GM12878 (cell line): Measurements from ENCODE around the gene AIDA. TPM values are rescaled to one million over a fixed set of nuclear protein-coding genes. Genes with fewer than 3 reads are reported as not detected.
A peak's percentile ranks its signal among the peaks of the same experiment; 100 is the strongest.

Experiments
- ATAC-seq: fragments of 200-7000 bp; cut with Tn5 transposase; 3 replicates; pipeline ENCODE4 v1.9.1; 2020; ENCODE audit warnings: mild to moderate bottlenecking, moderate library complexity
- BruUV-seq: library from RNA; stranded (reverse); fragments of 400-500 nt; replicated peaks from 2 replicates; lab custom pipeline; 2021; lab: Mats Ljungman, UMichigan
- CTCF ChIA-PET: fragments of 300-600 bp; sonication (Branson Sonifier 250); formaldehyde crosslinking; extraction: SDS; loops from one replicate; lab custom pipeline; 2021; ENCODE audit warnings: inconsistent platforms; lab: Yijun Ruan, JAX
- POLR2A ChIA-PET: fragments of 350-600 bp; formaldehyde crosslinking; extraction: SDS; loops from one replicate; lab custom pipeline; 2021; ENCODE audit warnings: inconsistent platforms; lab: Charles Lee
- RAD21 ChIA-PET: fragments of 300-600 bp; sonication (Branson Sonifier 250); formaldehyde crosslinking; loops from one replicate; lab custom pipeline; 2023; ENCODE audit warnings: antibody characterized with exemption; ENCODE audit not compliant: unreplicated experiment; lab: Charles Lee
- SMC1A ChIA-PET: fragments of 300-600 bp; sonication (Branson Sonifier 250); formaldehyde crosslinking; loops from one replicate; lab custom pipeline; 2023; ENCODE audit not compliant: unreplicated experiment, uncharacterized antibody; lab: Charles Lee
- DNase-seq: peaks from one replicate; pipeline ENCODE4 v3.0.0-alpha.2; 2011; ENCODE audit warnings: low read depth, low spot score
- FAIRE-seq: peaks from 3 replicates; lab custom pipeline; 2011; peaks lifted over from hg19 to GRCh38; lab: Jason Lieb, UNC
- H2AFZ ChIP-seq: 2 replicates; pipeline ENCODE4 v1.6.0; 2011; ENCODE audit warnings: low read depth, low read length, control low read depth; ENCODE audit not compliant: control insufficient read depth
- H3K27ac ChIP-seq: 2 replicates; pipeline ENCODE4 v1.5.1; 2011; ENCODE audit warnings: control low read depth; ENCODE audit not compliant: control insufficient read depth, insufficient read depth
- H3K27me3 ChIP-seq, 2 experiments: replicated peaks in 1 of 2; 2 replicates each; pipeline versions ENCODE4 v1.6.0 to v1.6.1; 2011; ENCODE audit warnings: low read length in 1 of 2; ENCODE audit not compliant: control insufficient read depth in 2 of 2, insufficient read depth in 2 of 2
- H3K36me3 ChIP-seq, 2 experiments: 2 replicates each; pipeline ENCODE4 v1.5.1; 2011; ENCODE audit warnings: low read length in 1 of 2; ENCODE audit not compliant: control insufficient read depth in 2 of 2, insufficient read depth in 2 of 2
- H3K4me1 ChIP-seq: 2 replicates; pipeline ENCODE4 v1.6.1; 2011; ENCODE audit warnings: mild to moderate bottlenecking, low read length, moderate library complexity, mixed read lengths; ENCODE audit not compliant: control insufficient read depth, insufficient read depth
- H3K4me2 ChIP-seq: 2 replicates; pipeline ENCODE4 v1.6.0; 2011; ENCODE audit warnings: control low read depth; ENCODE audit not compliant: control insufficient read depth, insufficient read depth
- H3K4me3 ChIP-seq: fragments of 200-600 bp; sonication (generic); 2 replicates; pipeline ENCODE4 v1.5.1; 2016
- H3K79me2 ChIP-seq: 2 replicates; pipeline ENCODE4 v1.6.0; 2011; ENCODE audit warnings: low read length; ENCODE audit not compliant: control insufficient read depth, insufficient read depth
- H3K9ac ChIP-seq: 2 replicates; pipeline ENCODE4 v1.8.0; 2011; ENCODE audit warnings: low read length, control low read depth, mixed read lengths; ENCODE audit not compliant: control insufficient read depth, insufficient read depth
- H3K9me3 ChIP-seq: replicated peaks from 3 replicates; pipeline ENCODE4 v1.5.1; 2011; ENCODE audit warnings: mild to moderate bottlenecking, low read length; ENCODE audit not compliant: control insufficient read depth, insufficient read depth
- H4K20me1 ChIP-seq: 2 replicates; pipeline ENCODE4 v1.6.0; 2011; ENCODE audit not compliant: control insufficient read depth, insufficient read depth
- BMI1 ChIP-seq: fragments of 450-650 bp; IDR thresholded peaks from 2 replicates; pipeline ENCODE4 v1.6.1; 2016; ENCODE audit warnings: mild to moderate bottlenecking, moderate library complexity, borderline replicate concordance
- EZH2 ChIP-seq: IDR thresholded peaks from 2 replicates; pipeline ENCODE4 v1.6.1; 2012; ENCODE audit warnings: low read depth, mild to moderate bottlenecking, control low read depth, inconsistent platforms, low read length, borderline replicate concordance; ENCODE audit not compliant: control insufficient read depth
- HDGF ChIP-seq: fragments of 450-650 bp; IDR thresholded peaks from 2 replicates; pipeline ENCODE4 v1.6.1; 2016; ENCODE audit warnings: antibody characterized with exemption
- MEF2B ChIP-seq: fragments of 450-650 bp; IDR thresholded peaks from 2 replicates; pipeline ENCODE4 v1.6.1; 2018; ENCODE audit warnings: mild to moderate bottlenecking, moderate library complexity; ENCODE audit not compliant: partially characterized antibody, poor library complexity, severe bottlenecking
- MYC ChIP-seq: IDR thresholded peaks from 2 replicates; pipeline ENCODE4 v1.6.1; 2011; ENCODE audit warnings: mild to moderate bottlenecking, low read length, moderate library complexity, inconsistent platforms; ENCODE audit not compliant: insufficient read depth, insufficient replicate concordance, insufficient read length, severe bottlenecking
- NR2C2 ChIP-seq: IDR thresholded peaks from 2 replicates; pipeline ENCODE4 v1.6.1; 2011; ENCODE audit warnings: borderline replicate concordance, low read depth; ENCODE audit not compliant: control insufficient read depth, insufficient read length
- RFX5 ChIP-seq: IDR thresholded peaks from 2 replicates; pipeline ENCODE4 v1.6.1; 2011; ENCODE audit warnings: low read depth, low read length, improper control_type of control experiment
- SIN3A ChIP-seq: IDR thresholded peaks from 2 replicates; pipeline ENCODE4 v1.6.1; 2012; ENCODE audit warnings: low read depth, low read length, improper control_type of control experiment
- SPI1 ChIP-seq: IDR thresholded peaks from 2 replicates; pipeline ENCODE4 v1.6.1; 2011; ENCODE audit warnings: low read depth, mild to moderate bottlenecking, low read length, moderate library complexity, borderline replicate concordance; ENCODE audit not compliant: insufficient read depth
- SRF ChIP-seq, 2 experiments: IDR thresholded peaks; 2 replicates each; pipeline ENCODE4 v1.6.1; 2011; ENCODE audit warnings: low read depth in 2 of 2, low read length in 2 of 2, mild to moderate bottlenecking in 1 of 2, moderate library complexity in 1 of 2
- TAF1 ChIP-seq: IDR thresholded peaks from 2 replicates; pipeline ENCODE4 v1.6.1; 2011; ENCODE audit warnings: mild to moderate bottlenecking, low read depth, low read length, borderline replicate concordance
- YBX1 ChIP-seq: fragments of 450-650 bp; IDR thresholded peaks from 2 replicates; pipeline ENCODE4 v1.6.1; 2016; ENCODE audit warnings: antibody characterized with exemption
- ZNF384 ChIP-seq: IDR thresholded peaks from 2 replicates; pipeline ENCODE4 v1.6.1; 2012; ENCODE audit warnings: low read depth, mild to moderate bottlenecking, low read length, improper control_type of control experiment, borderline replicate concordance
- WGBS: methylation state at CpG from one replicate; pipeline ENCODE4 v1.1.6; 2016; ENCODE audit warnings: low lambda C conversion rate; ENCODE audit not compliant: insufficient replicate concordance, insufficient coverage; ENCODE audit errors: missing lambda C conversion rate; 5-methylcytosine and 5-hydroxymethylcytosine counted together
- in situ Hi-C: fragments of 300-500 bp; cut with MboI; formaldehyde crosslinking; loops from 9 replicates; pipeline ENCODE4 v1.14.3; 2018; ENCODE audit warnings: mixed read lengths
- intact Hi-C: fragments of 100-400 bp; cut with micrococcal nuclease; formaldehyde crosslinking; loops from one replicate; pipeline ENCODE4 v1.14.2; 2022; ENCODE audit not compliant: unreplicated experiment
- polyA plus RNA-seq, 11 experiments: library from polyadenylated mRNA; depleted of rRNA in 4 of 11; unstranded in 6 of 11; stranded (reverse) in 5 of 11; fragments of >200 nt; fragmentation: Nextera tagmentation in 4 of 11; fragmentation: Illumina TruSeq in 1 of 11; extraction: Ambion mirVana in 4 of 11; extraction: Trizol in 1 of 11; gene quantifications; 1 replicate in 1 of 11; 2 replicates in 10 of 11; pipeline versions ENCODE4 v1.2.1 to v1.2.3, GENCODE V29; 2011 to 2016; ENCODE audit warnings: inconsistent platforms in 2 of 11, missing spikeins in 2 of 11, low read depth in 1 of 11
- total RNA-seq, 4 experiments: library from RNA; depleted of rRNA in 3 of 4; stranded (reverse); fragments of >200 nt in 3 of 4; fragmentation: Illumina TruSeq in 1 of 4; extraction: Trizol in 1 of 4; gene quantifications; 2 replicates each; pipeline versions ENCODE4 v1.2.1 to v1.2.3, GENCODE V29; 2013 to 2021
- TF ChIP-seq, protein P1 (sequence below): fragments of 450-650 bp; IDR thresholded peaks from 2 replicates; pipeline ENCODE4 v1.6.1; 2017; ENCODE audit warnings: antibody characterized with exemption, mild to moderate bottlenecking, moderate library complexity

The AIDA gene
- total and polyA plus RNA-seq, 10 of the 15 experiments (the other 5 are each of a cell fraction or from before 2014, with no cell fraction given) = 8.9 to 43.1 (median 19.2) TPM

DNA sequence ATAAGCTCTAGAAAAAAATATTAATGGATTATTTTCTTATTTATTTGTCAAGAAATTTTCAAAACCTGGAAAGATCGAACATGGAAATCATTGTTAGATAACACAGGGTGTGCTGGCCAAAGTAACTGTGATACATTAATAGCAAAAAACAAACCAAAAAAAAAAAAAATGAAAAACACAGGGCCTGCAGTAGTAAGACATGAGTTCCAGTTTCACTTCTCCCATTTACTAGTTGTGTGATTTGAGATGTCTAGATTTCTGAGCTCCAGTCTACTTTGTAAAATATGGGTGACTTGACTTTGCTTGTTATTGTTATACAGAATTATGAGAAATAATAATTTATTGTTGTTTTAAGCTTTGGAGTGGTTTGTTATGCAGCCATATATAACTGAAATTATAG is 38.4 kb upstream of the AIDA start:
- in situ Hi-C loops (no loop called here), intact Hi-C loops (no loop called here)
- ChIA-PET SMC1A (interaction anchor here (0.6 to 2.7 kb wide), 13 partner anchors 9 to 731 kb away, joined by 3 to 16 read pairs (median 3); partner anchors contain the start of gene FAM177B), CTCF (interaction anchor here (0.6 to 3.2 kb wide), 14 partner anchors 11 to 877 kb away, joined by 3 to 21 read pairs (median 3); partner anchors contain the start of gene FAM177B), RAD21 (interaction anchor here (0.8 to 1.4 kb wide), 6 partner anchors 12 to 105 kb away, joined by 3 to 4 read pairs (median 3); no protein-coding TSS in a partner anchor), POLR2A (no interaction called here)
- TF ChIP-seq ZNF384 = peak; percentile 91
- peak; percentile 82 for TF ChIP-seq SPI1
- TF ChIP-seq EZH2 = no peak
- no peaks in the 10 kb centered on the region for H3K79me2 ChIP-seq
- ATAC-seq = peak; percentile 85
- DNase-seq = no peak
- H3K4me1 ChIP-seq = peaks cover 6% of the 10 kb centered on the region
- H3K4me3 ChIP-seq = no peak overlapping the region
- WGBS = 7% methylated on average over 1 of the region's 1 CpG
- no peaks in the 10 kb centered on the region for H4K20me1 ChIP-seq
- BruUV-seq = no TSS peak
- H3K4me2 ChIP-seq = no peak overlapping the region
- no peak overlapping the region for H2AFZ ChIP-seq
- H3K27me3 ChIP-seq = no peaks in the 10 kb centered on the region
- no peaks in the 10 kb centered on the region for H3K36me3 ChIP-seq
- H3K9ac ChIP-seq = no peak overlapping the region
- no peaks in the 10 kb centered on the region for H3K9me3 ChIP-seq
- H3K27ac ChIP-seq = no peak overlapping the region
- FAIRE-seq = peak; percentile 88

DNA sequence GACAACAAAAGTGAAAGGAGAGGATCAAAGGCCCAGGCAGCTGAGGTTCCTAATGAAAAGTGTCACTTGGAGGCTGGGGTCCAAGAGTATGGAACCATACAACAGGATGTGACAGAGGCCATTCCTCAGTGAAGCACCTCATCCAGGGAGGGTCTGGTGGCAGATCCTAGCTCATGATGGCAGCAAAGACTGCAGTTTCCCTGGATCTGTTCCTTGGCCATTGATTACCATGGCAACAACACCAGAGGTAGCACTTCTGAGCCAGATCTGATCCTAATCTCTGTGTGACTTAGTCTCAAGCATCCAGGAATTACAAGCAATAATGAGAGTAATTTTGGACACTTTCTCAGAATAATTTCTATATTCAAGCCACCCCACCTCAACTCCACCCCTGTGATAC is 37.6 kb upstream of the AIDA start:
- Histone ChIP-seq H3K4me3 (no peak overlapping the region), H3K9ac (no peak overlapping the region), H3K79me2 (no peaks in the 10 kb centered on the region), H3K36me3 (no peaks in the 10 kb centered on the region), H3K27me3 (no peaks in the 10 kb centered on the region), H3K4me2 (no peak overlapping the region), H4K20me1 (no peaks in the 10 kb centered on the region), H3K9me3 (no peaks in the 10 kb centered on the region), H3K4me1 (peaks cover 6% of the 10 kb centered on the region), H2AFZ (no peak overlapping the region), H3K27ac (no peak overlapping the region)
- SMC1A ChIA-PET = interaction anchor here (0.7 to 2.7 kb wide), 4 partner anchors 11 to 84 kb away, joined by 3 to 16 read pairs (median 3); partner anchors contain the start of gene FAM177B
- DNase-seq (no peak), ATAC-seq (no peak), FAIRE-seq (no peak)
- POLR2A ChIA-PET = no interaction called here
- in situ Hi-C loops = no loop called here
- intact Hi-C loops = no loop called here
- CTCF ChIA-PET = interaction anchor here (1.0 to 3.2 kb wide), 6 partner anchors 10 to 374 kb away, joined by 3 to 21 read pairs (median 8); partner anchors contain the start of gene FAM177B
- RAD21 ChIA-PET = no interaction called here
- TF ChIP-seq MEF2B (no peak), RFX5 (no peak), NR2C2 (no peak), TAF1 (no peak), SPI1 (no peak), HDGF (no peak), SIN3A (no peak), MYC (no peak), BMI1 (no peak), YBX1 (no peak), SRF (IDR thresholded peaks at IDR 0.05; ENCODE audit: low read depth in 2 of 2, low read length in 2 of 2) (no peak)
- TF ChIP-seq, protein P1, sequence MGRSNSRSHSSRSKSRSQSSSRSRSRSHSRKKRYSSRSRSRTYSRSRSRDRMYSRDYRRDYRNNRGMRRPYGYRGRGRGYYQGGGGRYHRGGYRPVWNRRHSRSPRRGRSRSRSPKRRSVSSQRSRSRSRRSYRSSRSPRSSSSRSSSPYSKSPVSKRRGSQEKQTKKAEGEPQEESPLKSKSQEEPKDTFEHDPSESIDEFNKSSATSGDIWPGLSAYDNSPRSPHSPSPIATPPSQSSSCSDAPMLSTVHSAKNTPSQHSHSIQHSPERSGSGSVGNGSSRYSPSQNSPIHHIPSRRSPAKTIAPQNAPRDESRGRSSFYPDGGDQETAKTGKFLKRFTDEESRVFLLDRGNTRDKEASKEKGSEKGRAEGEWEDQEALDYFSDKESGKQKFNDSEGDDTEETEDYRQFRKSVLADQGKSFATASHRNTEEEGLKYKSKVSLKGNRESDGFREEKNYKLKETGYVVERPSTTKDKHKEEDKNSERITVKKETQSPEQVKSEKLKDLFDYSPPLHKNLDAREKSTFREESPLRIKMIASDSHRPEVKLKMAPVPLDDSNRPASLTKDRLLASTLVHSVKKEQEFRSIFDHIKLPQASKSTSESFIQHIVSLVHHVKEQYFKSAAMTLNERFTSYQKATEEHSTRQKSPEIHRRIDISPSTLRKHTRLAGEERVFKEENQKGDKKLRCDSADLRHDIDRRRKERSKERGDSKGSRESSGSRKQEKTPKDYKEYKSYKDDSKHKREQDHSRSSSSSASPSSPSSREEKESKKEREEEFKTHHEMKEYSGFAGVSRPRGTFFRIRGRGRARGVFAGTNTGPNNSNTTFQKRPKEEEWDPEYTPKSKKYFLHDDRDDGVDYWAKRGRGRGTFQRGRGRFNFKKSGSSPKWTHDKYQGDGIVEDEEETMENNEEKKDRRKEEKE = no peak
- no TSS peak for BruUV-seq
